ENCODE measurements around the gene KCTD8. TPM values are rescaled to one million over a fixed set of nuclear protein-coding genes. Genes with fewer than 3 reads are reported as not detected.

The KCTD8 gene
- total RNA-seq, 1 experiment from 2014 or later, result not detected

GRCh38 chr4:44422912-44423311 is 25.7 kb downstream of the KCTD8 start:
- Histone ChIP-seq H2AFZ (ENCODE audit: low read depth, low read length, poor library complexity, severe bottlenecking) (no peak overlapping the region), H4K20me1 (ENCODE audit: insufficient read depth) (no peaks in the 10 kb centered on the region), H3K27ac (ENCODE audit: low read depth, low read length) (no peak overlapping the region), H3K4me1 (ENCODE audit: control insufficient read depth in 1 of 2, insufficient read depth in 2 of 2, low read length in 2 of 2) (no peaks in the 10 kb centered on the region), H3K27me3 (ENCODE audit: insufficient read depth, low read length) (no peaks in the 10 kb centered on the region), H3K9me2 (ENCODE audit: insufficient read depth) (no peaks in the 10 kb centered on the region), H3K4me3 (replicated peaks in 1 of 2; ENCODE audit: low read depth in 1 of 2, low read length in 2 of 2) (no peak overlapping the region), H3K79me2 (ENCODE audit: insufficient read depth, low read length) (no peaks in the 10 kb centered on the region), H3K9me3 (ENCODE audit: control insufficient read depth in 1 of 2, insufficient read depth in 1 of 2, low read depth in 1 of 2, low read length in 2 of 2) (peaks cover 6 to 12% of the 10 kb centered on the region in 2 experiments; a peak in 2 of 4 replicates), H3K36me3 (ENCODE audit: control insufficient read depth in 1 of 2, insufficient read depth in 2 of 2, low read length in 2 of 2) (no peaks in the 10 kb centered on the region), H3K4me2 (ENCODE audit: low read length) (no peak overlapping the region), H3K9ac (ENCODE audit: low read length) (no peak overlapping the region)
- no peak for ATAC-seq
- no peak for DNase-seq (ENCODE audit: low read depth, low spot score)
- intact Hi-C loops (cut with micrococcal nuclease), result no loop called here
- POLR2A ChIA-PET, result no interaction called here
- TF ChIP-seq POLR2AphosphoS5 (IDR thresholded peaks at IDR 0.05; ENCODE audit: low read depth, low read length), result no peak
- no peak for TF ChIP-seq TCF7L2 (IDR thresholded peaks at IDR 0.05; ENCODE audit: borderline replicate concordance, extremely low read depth, insufficient read depth, insufficient read length)
- no peak for TF ChIP-seq YY1 (IDR thresholded peaks at IDR 0.05; ENCODE audit: extremely low read depth, insufficient replicate concordance, low read depth, low read length)
- TF ChIP-seq ZBTB33 (IDR thresholded peaks at IDR 0.05; ENCODE audit: extremely low read depth, insufficient replicate concordance, low read length), result no peak
- no peak for TF ChIP-seq CBX3 (IDR thresholded peaks at IDR 0.05; ENCODE audit: low read depth)
- TF ChIP-seq ATF3 (IDR thresholded peaks at IDR 0.05), result no peak
- no peak for TF ChIP-seq POLR2A (IDR thresholded peaks at IDR 0.05; ENCODE audit: borderline replicate concordance, extremely low read depth, insufficient read depth, insufficient read length)
- no peak for TF ChIP-seq CEBPB (IDR thresholded peaks at IDR 0.05; ENCODE audit: low read depth)
- no peak for TF ChIP-seq CTCF (IDR thresholded peaks at IDR 0.05 in 2 of 3, conservative IDR thresholded peaks at IDR 0.05 in 1 of 3; ENCODE audit: borderline replicate concordance in 1 of 3, insufficient read depth in 1 of 3, low read depth in 2 of 3, low read length in 2 of 3)
- no peak for TF ChIP-seq ELF1 (IDR thresholded peaks at IDR 0.05; ENCODE audit: borderline replicate concordance, low read depth)
- TF ChIP-seq FOSL1 (IDR thresholded peaks at IDR 0.05; ENCODE audit: low read depth), result no peak
- TF ChIP-seq EGR1 (IDR thresholded peaks at IDR 0.05; ENCODE audit: low read depth), result no peak
- no peak for TF ChIP-seq RAD21 (IDR thresholded peaks at IDR 0.05; ENCODE audit: low read depth)
- TF ChIP-seq ZFX (IDR thresholded peaks at IDR 0.05), result no peak
- CTCF ChIA-PET, result no interaction called here
- RAD21 ChIA-PET (ENCODE audit: low non-redundant PET in 1 of 2, low total read pairs in 2 of 2, uncharacterized antibody in 2 of 2, unreplicated experiment in 2 of 2), result no interaction called here
- no TSS peak for BruUV-seq (replicated peaks)

Data from HCT116 (cell line).